C4-2B (cell line): Measurements from ENCODE around the gene SNRK.

ENCODE experiments used
- ZFX ChIP-seq: fragments of 450-650 bp; IDR thresholded peaks from 2 replicates; pipeline ENCODE4 v1.6.1; 2017
- TF ChIP-seq, protein P1 (sequence below): fragments of 450-650 bp; conservative IDR thresholded peaks from 2 replicates; pipeline ENCODE4 v1.5.1; 2017; ENCODE audit warnings: mild to moderate bottlenecking

DNA sequence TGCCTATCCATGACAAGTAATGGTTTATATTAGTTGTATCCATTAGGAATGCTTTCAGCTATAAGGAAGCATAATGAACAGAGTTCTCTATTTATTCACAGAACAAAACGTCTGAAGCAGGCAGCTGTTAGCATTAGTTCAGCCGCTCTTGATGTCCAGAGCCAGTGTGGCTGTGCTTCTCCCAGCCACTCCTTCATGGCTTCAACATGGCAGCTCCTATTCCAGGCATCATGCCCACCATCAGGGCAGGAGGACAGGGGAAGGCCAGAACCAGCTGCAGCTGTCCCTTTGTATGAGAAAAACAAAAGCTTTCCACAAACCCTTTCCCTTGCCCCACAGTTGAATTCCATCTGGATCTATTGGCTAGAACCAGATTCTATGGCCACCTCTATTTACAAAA lies 12.9 kb upstream of the SNRK start:
- TF ChIP-seq, protein P1, sequence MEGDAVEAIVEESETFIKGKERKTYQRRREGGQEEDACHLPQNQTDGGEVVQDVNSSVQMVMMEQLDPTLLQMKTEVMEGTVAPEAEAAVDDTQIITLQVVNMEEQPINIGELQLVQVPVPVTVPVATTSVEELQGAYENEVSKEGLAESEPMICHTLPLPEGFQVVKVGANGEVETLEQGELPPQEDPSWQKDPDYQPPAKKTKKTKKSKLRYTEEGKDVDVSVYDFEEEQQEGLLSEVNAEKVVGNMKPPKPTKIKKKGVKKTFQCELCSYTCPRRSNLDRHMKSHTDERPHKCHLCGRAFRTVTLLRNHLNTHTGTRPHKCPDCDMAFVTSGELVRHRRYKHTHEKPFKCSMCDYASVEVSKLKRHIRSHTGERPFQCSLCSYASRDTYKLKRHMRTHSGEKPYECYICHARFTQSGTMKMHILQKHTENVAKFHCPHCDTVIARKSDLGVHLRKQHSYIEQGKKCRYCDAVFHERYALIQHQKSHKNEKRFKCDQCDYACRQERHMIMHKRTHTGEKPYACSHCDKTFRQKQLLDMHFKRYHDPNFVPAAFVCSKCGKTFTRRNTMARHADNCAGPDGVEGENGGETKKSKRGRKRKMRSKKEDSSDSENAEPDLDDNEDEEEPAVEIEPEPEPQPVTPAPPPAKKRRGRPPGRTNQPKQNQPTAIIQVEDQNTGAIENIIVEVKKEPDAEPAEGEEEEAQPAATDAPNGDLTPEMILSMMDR, result no peak
- TF ChIP-seq ZFX, result no peak
